GM21447 (cell line): ENCODE results near the gene TLX1.

ENCODE experiments used
- ATAC-seq: cut with Tn5 transposase; IDR thresholded peaks from one replicate; pipeline ENCODE4 v1.9.1; 2021; ENCODE audit not compliant: unreplicated experiment

TLX1 gene

GRCh38 chr10:101130984-101131961, at the start of gene TLX1:
TLX1 (plus strand) TSS chr10:101131300; CDS start chr10:101131542, 242 bp downstream.
- no peak for ATAC-seq

- no peak for ATAC-seq
Measured at GRCh38 chr10:101085846-101086245, 45.3 kb upstream of the TLX1 start.

- ATAC-seq = no peak
Measured at GRCh38 chr10:101087376-101087775, 43.7 kb upstream of the TLX1 start.

- ATAC-seq = no peak
Measured at GRCh38 chr10:101087965-101088364, 43.1 kb upstream of the TLX1 start.

GRCh38 chr10:101089520-101090299, 41.4 kb upstream of the TLX1 start:
- ATAC-seq = no peak

GRCh38 chr10:101090597-101090996, 40.5 kb upstream of the TLX1 start:
- no peak for ATAC-seq

GRCh38 chr10:101091546-101092290, 39.4 kb upstream of the TLX1 start:
- no peak for ATAC-seq

- no peak for ATAC-seq
Measured at GRCh38 chr10:101092881-101093354, 38.2 kb upstream of the TLX1 start.

GRCh38 chr10:101094121-101094879, 36.8 kb upstream of the TLX1 start:
- ATAC-seq = no peak

- ATAC-seq = no peak
Measured at GRCh38 chr10:101095004-101095403, 36.1 kb upstream of the TLX1 start.

GRCh38 chr10:101095550-101096213, 35.4 kb upstream of the TLX1 start:
- peak; percentile 86 for ATAC-seq

- no peak for ATAC-seq
Measured at GRCh38 chr10:101096378-101096777, 34.7 kb upstream of the TLX1 start.

- ATAC-seq = no peak
Measured at GRCh38 chr10:101097881-101098280, 33.2 kb upstream of the TLX1 start.

GRCh38 chr10:101099901-101100300, 31.2 kb upstream of the TLX1 start:
- ATAC-seq = no peak

- ATAC-seq = no peak
Measured at GRCh38 chr10:101101372-101101881, 29.7 kb upstream of the TLX1 start.

GRCh38 chr10:101103430-101103829, 27.7 kb upstream of the TLX1 start:
- no peak for ATAC-seq

GRCh38 chr10:101106351-101106750, 24.7 kb upstream of the TLX1 start:
- no peak for ATAC-seq

- ATAC-seq = no peak
Measured at GRCh38 chr10:101107771-101108170, 23.3 kb upstream of the TLX1 start.

GRCh38 chr10:101110856-101111523, 20.1 kb upstream of the TLX1 start:
- no peak for ATAC-seq
